Activated CD4-positive, CD25-positive, alpha-beta regulatory T cell treated with anti-CD3 and anti-CD28 coated beads, Interleukin-2, amount 50 U/mL, for 16 hours (primary cell): ENCODE measurements around the gene LDB3.

Experiments used
- DNase-seq: peaks from one replicate; pipeline ENCODE4 v3.0.0-alpha.2; 2020; ENCODE audit warnings: low read depth, low spot score

LDB3 gene

GRCh38 chr10:86706401-86706841, 38.1 kb downstream of the LDB3 start:
- no peak for DNase-seq

- DNase-seq = no peak
Observed at GRCh38 chr10:86706977-86707376, 38.7 kb downstream of the LDB3 start.

GRCh38 chr10:86707505-86707904, 39.2 kb downstream of the LDB3 start:
- DNase-seq = no peak

- no peak for DNase-seq
Observed at GRCh38 chr10:86708068-86708782, 39.9 kb downstream of the LDB3 start.

GRCh38 chr10:86708783-86709380, 40.6 kb downstream of the LDB3 start:
- DNase-seq = no peak

GRCh38 chr10:86709396-86710185, 41.3 kb downstream of the LDB3 start:
- DNase-seq = no peak

- DNase-seq = peak; percentile 64
Observed at GRCh38 chr10:86710987-86711512, 42.7 kb downstream of the LDB3 start.

GRCh38 chr10:86711513-86712316, 43.4 kb downstream of the LDB3 start:
- no peak for DNase-seq

- no peak for DNase-seq
Observed at GRCh38 chr10:86712317-86712707, 44.0 kb downstream of the LDB3 start.

- DNase-seq = no peak
Observed at GRCh38 chr10:86715156-86715795, 47.0 kb downstream of the LDB3 start.

GRCh38 chr10:86715836-86716235, 47.5 kb downstream of the LDB3 start:
- no peak for DNase-seq

GRCh38 chr10:86716466-86716865, 48.2 kb downstream of the LDB3 start:
- no peak for DNase-seq

GRCh38 chr10:86718556-86718955, 50.2 kb downstream of the LDB3 start:
- DNase-seq = no peak

- no peak for DNase-seq
Observed at GRCh38 chr10:86721232-86721631, 52.9 kb downstream of the LDB3 start.

GRCh38 chr10:86723009-86723408, 54.7 kb downstream of the LDB3 start:
- no peak for DNase-seq

- no peak for DNase-seq
Observed at GRCh38 chr10:86724445-86724844, 56.1 kb downstream of the LDB3 start.

GRCh38 chr10:86725980-86726676, 57.8 kb downstream of the LDB3 start:
- DNase-seq = no peak

- DNase-seq = no peak
Observed at GRCh38 chr10:86726677-86726999, 58.3 kb downstream of the LDB3 start.

GRCh38 chr10:86727470-86727869, 59.2 kb downstream of the LDB3 start:
- DNase-seq = no peak

- no peak for DNase-seq
Observed at GRCh38 chr10:86728056-86728455, 59.7 kb downstream of the LDB3 start.

- no peak for DNase-seq
Observed at GRCh38 chr10:86729677-86730076, 61.4 kb downstream of the LDB3 start.
